ENCODE measurements around the gene COL6A2. TPM values are rescaled to one million over a fixed set of nuclear protein-coding genes. Genes with fewer than 3 reads are reported as not detected.
A peak's percentile ranks its signal among the peaks of the same experiment; 100 is the strongest.

Gene COL6A2
- total and polyA plus RNA-seq, 4 experiments from 2014 or later = 0.77 to 25.7 (median 11.6) TPM

DNA sequence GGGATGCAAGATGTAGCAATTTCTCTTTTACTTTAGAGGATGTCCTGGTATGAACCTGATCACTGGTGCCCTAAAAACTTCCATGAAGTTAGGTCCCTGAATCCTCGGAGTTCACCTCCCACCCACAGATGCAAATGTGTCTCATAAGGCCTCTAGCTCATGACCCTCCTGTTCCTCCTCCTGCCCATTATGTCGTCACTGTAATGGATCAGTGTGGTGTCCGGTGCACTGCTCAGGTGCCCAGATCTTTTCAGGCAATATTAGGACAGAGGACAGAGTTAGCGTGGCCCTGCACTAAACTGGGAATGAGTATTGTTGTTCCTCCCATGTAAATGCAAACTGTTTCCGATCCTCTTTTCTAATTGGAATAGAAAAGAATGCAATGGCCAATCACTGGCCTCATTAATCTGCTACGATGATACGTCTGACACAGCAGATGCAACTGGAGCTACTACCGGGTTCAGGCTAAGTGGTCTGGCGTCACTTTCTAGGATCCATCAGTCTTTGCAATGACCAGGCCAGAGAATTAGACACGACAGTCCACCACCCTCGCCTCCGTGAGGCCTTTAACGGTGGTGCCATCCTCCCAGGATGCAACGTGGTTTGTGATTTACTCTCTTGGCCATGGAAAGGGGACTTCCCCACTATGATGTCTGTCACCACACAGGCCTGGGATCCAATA, 3.4 kb upstream of the COL6A2 start:
- peak overlapping the region in 3 of 7 donors; percentile 4 to 50 (median 5) for H3K27ac Mint-ChIP-seq
- DNase-seq = no peak
- Histone ChIP-seq H3K4me3 (ENCODE audit: low read length in 2 of 2) (no peak overlapping the region), H3K9me3 (ENCODE audit: control insufficient read depth in 1 of 2, low read length in 2 of 2) (no peaks in the 10 kb centered on the region), H3K4me1 (ENCODE audit: insufficient read depth, low read length) (no peaks in the 10 kb centered on the region), H3K27me3 (ENCODE audit: insufficient read depth, low read length) (no peaks in the 10 kb centered on the region), H3K27ac (ENCODE audit: low read depth, low read length) (no peak overlapping the region), H3K36me3 (ENCODE audit: insufficient read depth, low read length) (no peaks in the 10 kb centered on the region)
- peaks cover 0 to 3% of the 10 kb centered on the region in 2 donors for H3K27me3 Mint-ChIP-seq
- no peaks in the 10 kb centered on the region for H3K36me3 Mint-ChIP-seq
- peaks cover 0 to 9% (median 3%) of the 10 kb centered on the region in 4 donors for H3K4me1 Mint-ChIP-seq
- peaks cover 0 to 10% (median 5%) of the 10 kb centered on the region in 8 donors for H3K9me3 Mint-ChIP-seq
- intact Hi-C loops (cut with micrococcal nuclease) = loop anchor here (5.0 kb wide), 1 partner anchor 122 kb away; no protein-coding TSS in a partner anchor
- ChIA-PET CTCF (ENCODE audit: partially characterized antibody) (no interaction called here), POLR2A (ENCODE audit: partially characterized antibody) (no interaction called here)
- peak overlapping the region in 1 of 8 donors; percentile 25 for H3K4me3 Mint-ChIP-seq

DNA sequence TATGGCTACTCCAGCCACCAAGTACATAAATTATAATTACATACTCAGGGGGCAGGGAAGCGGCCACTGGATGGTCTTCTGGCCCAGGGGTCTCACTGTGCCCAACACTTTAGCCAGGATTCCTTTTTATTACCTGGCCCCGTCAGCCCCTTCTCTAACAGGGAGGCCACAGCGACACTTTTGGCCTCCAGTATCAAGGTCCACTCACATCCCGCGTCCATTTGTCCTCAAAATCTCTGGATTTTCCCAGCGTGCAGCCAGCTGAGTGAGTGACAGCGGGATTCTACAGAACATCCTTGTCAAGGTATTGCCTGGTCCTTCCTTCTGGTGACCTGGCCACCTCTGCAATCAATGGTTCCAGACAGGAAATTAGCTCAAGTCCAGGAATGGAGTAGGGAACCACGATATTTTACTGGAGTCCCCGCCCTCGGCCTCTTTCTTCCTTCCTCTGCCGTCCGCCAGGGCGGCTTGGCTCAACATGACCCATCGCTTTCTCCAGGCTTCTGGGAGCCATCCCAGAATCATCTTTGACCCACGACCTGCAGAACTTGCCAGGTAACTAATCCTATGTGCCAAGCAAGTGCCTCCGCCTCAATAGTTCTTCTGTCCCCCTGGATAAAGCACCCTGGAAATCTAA, 2.7 kb upstream of the COL6A2 start:
- peaks cover 0 to 6% of the 10 kb centered on the region in 2 donors for H3K27me3 Mint-ChIP-seq
- intact Hi-C loops (cut with micrococcal nuclease) = loop anchor here (5.0 kb wide), 1 partner anchor 123 kb away; no protein-coding TSS in a partner anchor
- ChIA-PET CTCF (ENCODE audit: partially characterized antibody) (no interaction called here), POLR2A (ENCODE audit: partially characterized antibody) (no interaction called here)
- Histone ChIP-seq H3K4me3 (ENCODE audit: low read length in 2 of 2) (no peak overlapping the region), H3K9me3 (ENCODE audit: control insufficient read depth in 1 of 2, low read length in 2 of 2) (no peaks in the 10 kb centered on the region), H3K27ac (ENCODE audit: low read depth, low read length) (no peak overlapping the region), H3K4me1 (ENCODE audit: insufficient read depth, low read length) (no peaks in the 10 kb centered on the region), H3K27me3 (ENCODE audit: insufficient read depth, low read length) (no peaks in the 10 kb centered on the region), H3K36me3 (ENCODE audit: insufficient read depth, low read length) (no peaks in the 10 kb centered on the region)
- H3K9me3 Mint-ChIP-seq = peaks cover 0 to 5% (median 4%) of the 10 kb centered on the region in 8 donors
- H3K4me1 Mint-ChIP-seq = peaks cover 0 to 9% (median 3%) of the 10 kb centered on the region in 4 donors
- H3K27ac Mint-ChIP-seq = peak overlapping the region in 1 of 7 donors; percentile 84
- no peaks in the 10 kb centered on the region for H3K36me3 Mint-ChIP-seq
- no peak for DNase-seq
- peak overlapping the region in 1 of 8 donors; percentile 25 for H3K4me3 Mint-ChIP-seq

DNA sequence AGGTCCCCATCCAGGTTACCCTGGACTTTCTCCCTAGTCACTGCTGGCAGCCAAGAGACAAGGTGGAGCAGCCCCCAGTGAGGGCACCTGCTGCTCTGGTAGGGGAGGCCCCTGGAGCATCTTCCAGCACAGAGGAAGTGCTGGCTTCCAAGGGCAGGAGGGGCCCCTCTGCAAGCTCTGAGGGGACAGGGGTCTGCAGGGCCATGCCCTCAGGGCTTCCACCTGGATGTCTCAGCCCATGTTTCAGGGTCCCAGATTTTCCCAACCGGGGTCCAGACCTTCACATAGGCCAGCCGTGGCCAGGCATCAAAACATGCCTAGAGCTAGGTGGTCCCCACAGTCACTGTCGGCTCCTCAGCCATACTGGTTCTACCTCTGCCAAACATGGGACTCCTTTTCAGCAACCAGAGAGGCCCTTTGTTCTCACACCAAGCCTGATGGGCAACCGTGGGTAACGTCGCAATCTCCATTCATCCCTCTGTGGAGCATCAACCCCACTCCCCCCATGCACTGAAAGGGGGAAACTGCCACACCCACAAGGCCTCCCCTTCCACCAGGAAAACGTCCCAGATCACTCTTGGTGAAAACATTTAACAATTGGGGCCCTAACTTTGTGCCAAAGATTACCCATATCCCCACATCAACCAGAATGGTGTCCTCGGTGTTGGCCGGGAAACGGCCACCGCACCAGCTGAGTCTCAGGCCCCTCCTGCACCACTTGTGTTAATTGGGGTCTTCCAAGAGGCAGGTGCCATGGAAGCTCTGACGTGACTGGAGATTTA, 1.9 kb upstream of the COL6A2 start:
- H3K27ac ChIP-seq (ENCODE audit: low read depth, low read length) = no peak overlapping the region
- intact Hi-C loops (cut with micrococcal nuclease) = loop anchor here (5.0 kb wide), 1 partner anchor 124 kb away; no protein-coding TSS in a partner anchor
- peaks cover 0 to 5% (median 0%) of the 10 kb centered on the region in 8 donors for H3K9me3 Mint-ChIP-seq
- peaks cover 7 to 13% of the 10 kb centered on the region in 2 donors for H3K27me3 Mint-ChIP-seq
- POLR2A ChIA-PET (ENCODE audit: partially characterized antibody) = no interaction called here
- no peaks in the 10 kb centered on the region for H3K36me3 Mint-ChIP-seq
- no peaks in the 10 kb centered on the region for H3K4me1 ChIP-seq (ENCODE audit: insufficient read depth, low read length)
- H3K4me1 Mint-ChIP-seq = peaks cover 3 to 7% (median 5%) of the 10 kb centered on the region in 4 donors
- no peaks in the 10 kb centered on the region for H3K27me3 ChIP-seq (ENCODE audit: insufficient read depth, low read length)
- no peak overlapping the region for H3K4me3 ChIP-seq (ENCODE audit: low read length in 2 of 2)
- peak overlapping the region in 7 of 8 donors; percentile 22 to 80 (median 46) for H3K4me3 Mint-ChIP-seq
- no peak for DNase-seq
- H3K9me3 ChIP-seq (ENCODE audit: control insufficient read depth in 1 of 2, low read length in 2 of 2) = no peaks in the 10 kb centered on the region
- CTCF ChIA-PET (ENCODE audit: partially characterized antibody) = no interaction called here
- H3K36me3 ChIP-seq (ENCODE audit: insufficient read depth, low read length) = no peaks in the 10 kb centered on the region
- peak overlapping the region in 5 of 7 donors; percentile 11 to 84 (median 48) for H3K27ac Mint-ChIP-seq

DNA sequence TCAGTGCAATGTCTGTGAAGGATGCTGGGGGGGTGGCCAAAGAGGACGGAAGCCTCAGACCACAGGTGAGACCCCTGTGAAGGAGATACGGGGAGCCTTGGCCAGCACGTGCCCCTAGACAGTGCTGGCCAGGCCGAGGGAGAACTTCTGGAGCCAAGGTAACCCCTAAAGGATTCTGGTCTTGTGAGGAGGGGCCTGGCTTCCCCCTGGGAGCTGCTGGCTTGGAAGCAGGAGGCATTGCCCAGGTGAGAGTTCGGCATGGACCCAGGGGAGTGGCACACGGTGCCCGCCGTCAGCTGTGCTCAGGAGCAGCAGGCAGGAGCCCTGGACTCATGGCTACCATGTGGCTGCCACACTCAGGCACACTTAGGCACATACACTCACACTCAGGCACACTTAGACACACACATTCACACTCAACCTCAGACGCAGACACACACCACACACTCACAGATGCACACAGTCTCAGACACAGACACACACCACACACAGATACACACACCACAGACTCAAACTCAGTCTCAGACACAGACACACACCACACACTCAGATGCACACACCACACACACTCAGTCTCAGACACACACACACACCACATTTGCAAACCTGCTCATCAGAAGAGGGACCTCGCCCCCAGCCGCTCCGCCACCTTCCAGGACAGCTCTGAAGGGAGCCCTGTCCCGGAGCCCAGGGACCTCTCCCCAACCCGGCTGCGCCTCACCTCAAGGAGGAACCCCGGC, 1.1 kb upstream of the COL6A2 start:
- no peak overlapping the region for H3K4me3 ChIP-seq (ENCODE audit: low read length in 2 of 2)
- peak overlapping the region; percentile 4 to 89 (median 66) for H3K4me3 Mint-ChIP-seq
- H3K27me3 Mint-ChIP-seq = peaks cover 13 to 15% of the 10 kb centered on the region in 2 donors
- peaks cover 0 to 3% (median 0%) of the 10 kb centered on the region in 8 donors for H3K9me3 Mint-ChIP-seq
- no peaks in the 10 kb centered on the region for H3K27me3 ChIP-seq (ENCODE audit: insufficient read depth, low read length)
- no peaks in the 10 kb centered on the region for H3K9me3 ChIP-seq (ENCODE audit: control insufficient read depth in 1 of 2, low read length in 2 of 2)
- intact Hi-C loops (cut with micrococcal nuclease) = loop anchor here (5.0 kb wide), 1 partner anchor 124 kb away; no protein-coding TSS in a partner anchor
- peaks cover 3 to 6% (median 5%) of the 10 kb centered on the region in 4 donors for H3K4me1 Mint-ChIP-seq
- DNase-seq = no peak
- POLR2A ChIA-PET (ENCODE audit: partially characterized antibody) = no interaction called here
- no peaks in the 10 kb centered on the region for H3K36me3 ChIP-seq (ENCODE audit: insufficient read depth, low read length)
- no peaks in the 10 kb centered on the region for H3K4me1 ChIP-seq (ENCODE audit: insufficient read depth, low read length)
- CTCF ChIA-PET (ENCODE audit: partially characterized antibody) = no interaction called here
- H3K36me3 Mint-ChIP-seq = no peaks in the 10 kb centered on the region
- H3K27ac Mint-ChIP-seq = peak overlapping the region in 4 of 7 donors; percentile 65 to 92 (median 74)
- H3K27ac ChIP-seq (ENCODE audit: low read depth, low read length) = no peak overlapping the region

DNA sequence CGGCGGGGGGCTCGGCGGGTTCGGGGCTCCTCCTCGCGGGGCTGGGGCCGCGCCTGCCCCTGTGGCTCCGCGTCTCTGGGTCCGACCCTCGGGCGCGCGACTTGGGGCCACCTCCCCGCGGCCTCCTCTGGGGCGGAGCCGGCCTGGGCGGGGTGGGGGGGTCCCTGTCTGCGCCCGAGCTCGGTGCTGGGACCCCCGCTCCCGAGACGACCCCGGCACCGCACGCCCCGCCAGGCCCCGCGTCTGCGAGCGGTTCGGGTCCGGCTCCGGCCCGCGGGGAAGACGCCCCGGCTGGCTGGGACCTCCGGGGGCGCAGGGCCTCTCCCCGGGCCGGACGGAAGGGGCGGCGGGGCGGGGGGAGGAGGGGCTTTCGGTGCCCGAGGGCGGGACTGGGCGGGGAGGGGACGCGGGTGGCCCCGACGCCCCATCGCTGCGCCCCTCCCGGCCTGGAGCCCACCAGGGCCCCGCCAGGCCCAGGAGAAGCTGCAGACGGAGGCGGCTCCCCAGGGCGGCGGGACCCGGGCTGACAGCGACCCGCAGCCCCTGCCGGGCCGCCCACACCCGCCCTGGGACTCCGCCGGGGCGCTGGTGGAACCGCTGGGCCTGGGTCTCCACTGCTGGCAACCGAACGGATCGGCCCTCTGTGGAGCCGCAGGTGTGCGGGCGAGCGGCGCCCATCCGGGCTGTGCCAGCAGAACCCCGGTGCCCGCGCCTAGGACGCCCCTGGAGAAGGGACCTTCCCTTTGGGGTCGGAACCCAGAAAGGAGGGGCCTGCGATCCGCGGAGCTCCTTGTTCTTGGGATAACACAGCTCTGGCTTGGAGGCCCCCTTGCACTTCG, 610 bp downstream of the COL6A2 start:
- Mint-ChIP-seq H3K27ac (peak overlapping the region in 1 of 7 donors; percentile 17), H3K27me3 (peaks cover 19 to 28% of the 10 kb centered on the region in 2 donors), H3K4me1 (peaks cover 3 to 6% (median 5%) of the 10 kb centered on the region in 4 donors), H3K4me3 (peak overlapping the region; percentile 25 to 72 (median 68)), H3K9me3 (peaks cover 2 to 17% (median 13%) of the 10 kb centered on the region in 8 donors), H3K36me3 (peaks cover 3% of the 10 kb centered on the region in 2 donors)
- ChIA-PET POLR2A (ENCODE audit: partially characterized antibody) (no interaction called here), CTCF (ENCODE audit: partially characterized antibody) (no interaction called here)
- Histone ChIP-seq H3K27ac (ENCODE audit: low read depth, low read length) (no peak overlapping the region), H3K4me1 (ENCODE audit: insufficient read depth, low read length) (no peaks in the 10 kb centered on the region), H3K9me3 (ENCODE audit: control insufficient read depth in 1 of 2, low read length in 2 of 2) (no peaks in the 10 kb centered on the region), H3K27me3 (ENCODE audit: insufficient read depth, low read length) (no peaks in the 10 kb centered on the region), H3K36me3 (ENCODE audit: insufficient read depth, low read length) (no peaks in the 10 kb centered on the region), H3K4me3 (ENCODE audit: low read length in 2 of 2) (no peak overlapping the region)
- peak in 1 of 5 donors; percentile 4 for DNase-seq
- intact Hi-C loops (cut with micrococcal nuclease) = loop anchor here (5.0 kb wide), 1 partner anchor 126 kb away; no protein-coding TSS in a partner anchor

DNA sequence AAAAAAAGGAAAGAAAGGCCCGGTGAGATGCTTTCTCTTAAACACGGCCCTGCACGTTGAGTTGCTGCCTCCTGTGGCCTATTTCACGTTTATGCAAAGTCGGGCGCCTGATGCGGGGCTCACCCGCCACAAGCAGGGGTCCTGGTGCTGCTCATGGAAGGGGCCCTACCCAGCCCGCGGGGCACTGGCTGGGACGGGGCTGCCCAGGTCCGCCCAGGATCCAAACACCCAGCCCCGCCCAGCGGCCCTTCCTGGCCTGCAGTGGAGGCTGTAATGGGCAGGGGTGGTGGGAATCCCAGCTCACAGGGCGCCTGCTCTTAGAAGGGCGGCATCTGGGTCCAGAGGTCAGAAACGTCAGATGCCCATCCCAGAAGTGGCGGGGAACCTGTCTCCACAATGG, 1.6 kb downstream of the COL6A2 start:
- H3K9me3 ChIP-seq (ENCODE audit: control insufficient read depth in 1 of 2, low read length in 2 of 2) = no peaks in the 10 kb centered on the region
- H3K27ac ChIP-seq (ENCODE audit: low read depth, low read length) = no peak overlapping the region
- H3K4me3 ChIP-seq (ENCODE audit: low read length in 2 of 2) = no peak overlapping the region
- H3K27me3 ChIP-seq (ENCODE audit: insufficient read depth, low read length) = no peaks in the 10 kb centered on the region
- peaks cover 2 to 27% (median 22%) of the 10 kb centered on the region in 8 donors for H3K9me3 Mint-ChIP-seq
- H3K36me3 ChIP-seq (ENCODE audit: insufficient read depth, low read length) = no peaks in the 10 kb centered on the region
- ChIA-PET CTCF (ENCODE audit: partially characterized antibody) (no interaction called here), POLR2A (ENCODE audit: partially characterized antibody) (no interaction called here)
- peaks cover 24 to 36% of the 10 kb centered on the region in 2 donors for H3K27me3 Mint-ChIP-seq
- intact Hi-C loops (cut with micrococcal nuclease) = loop anchor here (5.0 kb wide), 1 partner anchor 127 kb away; no protein-coding TSS in a partner anchor
- DNase-seq = no peak
- peaks cover 3 to 6% (median 5%) of the 10 kb centered on the region in 4 donors for H3K4me1 Mint-ChIP-seq
- H3K36me3 Mint-ChIP-seq = peaks cover 3% of the 10 kb centered on the region in 2 donors
- H3K27ac Mint-ChIP-seq = no peak overlapping the region
- no peaks in the 10 kb centered on the region for H3K4me1 ChIP-seq (ENCODE audit: insufficient read depth, low read length)
- H3K4me3 Mint-ChIP-seq = peak overlapping the region in 2 of 8 donors; percentile 24 to 68
